HG03064 (cell line): Measurements from ENCODE around the gene RNF182.
"Not testable (repeated sequence)": the region's sequence is repeated elsewhere in the genome, so short reads cannot be mapped to it uniquely, and the experiment has no call there.

Experiments used
- ATAC-seq: cut with Tn5 transposase; IDR thresholded peaks from one replicate; pipeline ENCODE4 v1.9.1; 2021; ENCODE audit warnings: low read depth; ENCODE audit not compliant: unreplicated experiment

RNF182 gene

GRCh38 chr6:13916230-13916944 lies 8.4 kb upstream of the RNF182 start:
- no peak for ATAC-seq

DNA sequence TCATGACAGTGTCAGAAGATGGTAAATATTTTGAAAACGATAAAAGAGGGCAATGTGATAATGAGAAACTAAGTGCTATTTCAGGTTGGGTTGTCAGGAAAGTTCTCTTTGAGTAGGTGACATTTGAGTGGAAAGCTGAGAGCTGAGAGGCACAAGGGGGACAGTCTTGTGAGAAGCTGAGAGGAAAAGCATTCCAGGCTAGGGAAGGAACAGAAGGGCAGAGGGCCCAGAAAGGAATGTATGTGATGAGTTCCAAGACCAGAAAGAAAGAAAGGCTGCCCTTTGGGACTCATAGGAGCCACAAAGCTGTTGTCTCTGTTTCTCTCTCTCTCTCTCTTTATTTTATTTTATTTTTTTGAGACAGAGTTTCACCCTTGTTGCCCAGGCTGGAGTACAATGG lies 7.6 kb upstream of the RNF182 start:
- ATAC-seq = no peak

- ATAC-seq = no peak
Measured at GRCh38 chr6:13918686-13919250, 6.0 kb upstream of the RNF182 start.

GRCh38 chr6:13919861-13920260 lies 4.9 kb upstream of the RNF182 start:
- no peak for ATAC-seq

- no peak for ATAC-seq
Measured at GRCh38 chr6:13920552-13920951, 4.2 kb upstream of the RNF182 start.

DNA sequence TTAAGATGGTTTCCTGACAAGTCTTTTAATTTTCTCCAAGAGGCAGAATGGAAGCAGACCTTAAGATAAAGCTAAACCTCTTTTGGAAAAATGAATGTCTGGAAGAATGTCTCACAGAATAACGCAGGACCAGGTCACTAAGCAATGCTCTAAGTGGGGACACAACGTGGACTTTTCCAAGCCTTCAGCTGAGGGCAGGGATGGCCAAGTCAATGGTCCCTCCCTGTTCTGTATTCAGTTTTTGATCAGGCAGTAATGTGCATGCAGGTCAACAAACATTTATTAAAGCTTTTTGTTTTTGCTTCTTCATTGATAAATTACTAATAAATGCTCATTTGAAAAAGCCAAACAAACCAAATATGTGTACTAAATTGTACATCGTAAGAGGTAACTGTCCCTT lies 2.0 kb upstream of the RNF182 start:
- no peak for ATAC-seq

GRCh38 chr6:13923527-13924145 lies 1.1 kb upstream of the RNF182 start:
- no peak for ATAC-seq

DNA sequence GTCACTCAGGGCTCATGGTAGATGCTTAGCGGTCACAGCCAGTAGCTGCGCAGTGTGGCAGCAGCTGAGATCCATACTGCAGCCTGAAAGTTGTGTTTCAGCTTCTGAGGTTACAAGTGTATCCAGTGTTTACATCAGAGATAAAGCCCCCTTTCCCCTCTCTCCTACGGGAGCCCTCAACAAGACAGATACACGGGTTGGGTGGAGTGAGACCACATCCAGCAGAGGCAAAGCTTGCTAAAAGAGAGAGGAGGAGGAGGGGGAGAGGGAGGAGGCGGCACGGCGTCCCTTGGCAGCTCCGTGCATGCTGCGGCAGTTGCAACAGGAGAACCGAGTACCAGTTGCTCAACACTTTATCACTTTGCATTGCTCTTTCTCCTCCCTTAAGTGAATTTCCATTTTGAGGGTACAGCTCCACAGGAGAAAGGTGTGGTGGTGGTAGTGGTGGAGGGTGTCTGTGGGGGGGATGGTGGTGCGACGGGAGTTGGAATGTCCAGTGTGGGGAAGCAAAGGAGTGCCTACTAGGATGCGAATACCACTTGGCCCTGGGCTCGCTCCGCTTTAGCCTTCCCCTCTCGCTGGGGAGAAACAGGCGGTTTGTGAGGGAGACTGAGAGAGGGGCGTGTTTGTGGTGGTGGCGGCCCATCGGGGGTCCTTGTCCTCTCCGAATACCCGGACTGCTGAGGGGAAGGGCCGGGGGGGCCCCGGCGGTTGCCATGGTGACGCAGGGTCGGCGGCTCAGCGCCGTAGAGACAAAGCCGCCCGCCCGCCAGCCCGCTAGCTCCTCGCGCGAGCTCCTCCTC lies 405 bp upstream of the RNF182 start:
- ATAC-seq = no peak

DNA sequence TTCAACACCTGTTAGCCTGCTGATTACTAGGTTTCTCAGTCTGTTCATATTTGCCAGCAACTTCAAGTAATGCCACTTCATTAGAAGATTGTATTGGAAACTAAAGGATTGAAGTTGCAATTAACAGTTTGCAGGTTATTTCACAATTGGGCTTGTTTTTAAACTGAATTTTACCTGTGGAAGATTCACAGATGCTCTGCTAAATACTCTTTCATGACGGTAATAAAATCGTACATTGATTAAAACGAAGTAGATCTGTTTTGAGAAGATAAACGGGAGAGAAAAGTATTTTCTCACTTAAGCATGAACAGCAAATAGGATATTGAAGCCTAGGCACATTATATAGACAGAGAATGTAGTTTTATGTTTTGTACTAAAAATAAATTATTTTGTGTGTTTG lies 1.6 kb downstream of the RNF182 start:
- ATAC-seq = no peak

GRCh38 chr6:13927203-13927602 lies 2.5 kb downstream of the RNF182 start:
- ATAC-seq = no peak

- ATAC-seq = no peak
Measured at GRCh38 chr6:13929196-13929595, 4.4 kb downstream of the RNF182 start.

DNA sequence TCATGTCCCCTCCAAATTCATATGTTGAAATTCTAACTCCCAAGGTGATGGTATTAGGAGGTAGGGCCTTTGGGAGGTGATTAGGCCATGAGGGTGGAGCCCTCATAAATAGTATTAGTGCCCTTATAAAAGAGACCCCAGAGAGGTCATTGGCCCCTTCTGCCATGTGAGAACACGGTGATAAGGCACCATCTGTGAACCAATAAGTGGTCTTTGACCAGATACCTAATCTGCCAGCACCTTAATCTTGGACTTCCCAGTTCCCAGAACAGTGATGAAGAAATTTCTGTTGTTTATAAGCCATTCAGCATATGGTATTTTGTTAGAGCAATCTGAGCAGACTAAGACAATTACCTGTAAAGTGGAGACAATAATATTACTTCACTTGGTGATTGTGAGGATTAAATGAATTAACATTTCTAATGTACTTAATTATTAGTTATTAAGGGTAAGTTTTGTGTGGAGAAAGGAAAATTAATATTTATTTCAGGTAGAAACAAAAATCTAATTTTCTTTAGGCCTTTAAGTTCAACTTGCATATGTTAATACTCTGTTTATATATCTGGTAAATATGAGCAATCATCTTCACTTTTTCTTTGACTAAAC lies 7.1 kb downstream of the RNF182 start:
- no peak for ATAC-seq

DNA sequence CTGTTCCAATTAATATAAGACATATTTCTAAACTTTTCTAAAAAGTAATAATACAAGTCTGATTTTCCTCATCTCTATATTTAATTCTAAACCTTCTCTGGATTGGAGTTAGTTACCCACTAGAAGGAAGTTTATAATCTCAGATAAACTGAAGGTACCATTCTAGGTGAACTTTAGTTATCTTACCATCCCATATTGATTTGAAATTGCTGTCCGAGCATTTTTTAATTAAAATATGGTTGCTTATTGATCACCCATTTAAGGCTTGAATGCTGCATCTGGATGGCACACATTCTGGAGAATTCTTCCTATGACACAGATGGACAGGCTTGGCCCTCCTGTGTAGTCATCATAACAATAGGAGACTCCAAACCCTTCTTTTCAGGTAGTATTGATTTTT lies 8.0 kb downstream of the RNF182 start:
- ATAC-seq = no peak

DNA sequence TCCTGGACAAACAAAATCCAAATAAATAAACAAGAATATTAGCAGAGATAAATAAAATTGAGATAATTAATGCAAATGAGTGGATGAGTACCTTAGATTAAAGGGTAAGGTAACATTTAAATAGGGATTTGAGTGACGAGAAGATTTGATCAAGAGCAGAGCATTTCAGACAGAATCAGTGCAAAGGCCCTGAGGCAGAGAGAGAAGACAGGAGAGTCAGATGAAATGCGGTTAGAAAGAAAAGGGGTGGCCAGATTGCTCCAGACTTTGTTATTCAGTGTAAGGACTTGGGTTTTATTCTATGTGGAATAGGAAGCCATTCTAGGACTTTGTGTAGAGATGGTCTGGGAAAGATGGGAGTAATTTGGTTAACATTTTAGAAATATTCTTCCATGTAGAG lies 10.0 kb downstream of the RNF182 start:
- ATAC-seq = no peak

DNA sequence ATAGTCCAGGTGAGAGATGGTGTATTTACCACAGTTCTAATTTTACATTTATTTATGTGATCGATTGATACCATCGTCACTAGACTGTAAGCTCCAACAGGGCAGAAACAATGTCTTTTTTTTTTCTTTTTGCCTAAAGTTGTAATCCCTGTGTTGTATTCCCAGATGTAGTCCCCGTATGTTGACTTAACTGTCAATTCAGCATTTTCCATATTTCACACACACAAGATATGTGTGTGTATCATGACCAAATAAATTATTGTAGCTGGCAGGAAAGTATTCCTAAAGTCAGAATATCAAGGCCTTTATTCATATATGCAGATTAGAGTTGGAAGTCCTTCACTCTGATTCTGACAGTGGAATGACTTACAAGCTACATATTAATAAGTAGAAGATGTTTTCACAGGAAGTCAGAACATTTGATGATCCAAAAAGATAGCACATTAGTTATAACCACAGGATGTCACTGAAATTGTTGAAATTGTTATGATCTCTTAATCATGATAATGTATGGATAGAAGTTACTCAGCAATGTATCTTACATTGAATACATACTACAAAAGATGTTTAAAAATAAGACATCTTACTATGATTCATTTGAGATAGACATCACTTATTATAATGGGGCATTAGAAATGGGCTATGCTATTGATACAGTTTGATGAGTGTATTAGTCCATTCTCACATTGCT lies 10.6 kb downstream of the RNF182 start:
- no peak for ATAC-seq

DNA sequence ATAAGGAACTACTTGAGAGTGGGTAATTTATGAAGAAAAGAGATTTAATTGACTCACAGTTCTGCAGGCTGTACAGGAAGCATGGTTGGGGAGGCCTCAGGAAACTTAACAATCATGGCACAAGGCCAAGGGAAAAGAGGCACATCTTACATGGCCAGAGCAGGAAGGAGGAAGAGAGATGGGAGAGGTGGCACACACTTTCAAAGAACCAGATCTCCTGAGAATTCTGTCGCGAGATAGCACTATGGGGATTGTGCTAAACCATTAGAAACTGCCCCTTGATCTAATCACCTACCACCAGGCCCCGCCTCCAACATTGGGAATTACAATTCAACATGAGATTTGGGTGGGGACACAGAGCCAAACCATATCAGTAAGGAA lies 11.1 kb downstream of the RNF182 start:
- not testable (repeated sequence) for ATAC-seq

DNA sequence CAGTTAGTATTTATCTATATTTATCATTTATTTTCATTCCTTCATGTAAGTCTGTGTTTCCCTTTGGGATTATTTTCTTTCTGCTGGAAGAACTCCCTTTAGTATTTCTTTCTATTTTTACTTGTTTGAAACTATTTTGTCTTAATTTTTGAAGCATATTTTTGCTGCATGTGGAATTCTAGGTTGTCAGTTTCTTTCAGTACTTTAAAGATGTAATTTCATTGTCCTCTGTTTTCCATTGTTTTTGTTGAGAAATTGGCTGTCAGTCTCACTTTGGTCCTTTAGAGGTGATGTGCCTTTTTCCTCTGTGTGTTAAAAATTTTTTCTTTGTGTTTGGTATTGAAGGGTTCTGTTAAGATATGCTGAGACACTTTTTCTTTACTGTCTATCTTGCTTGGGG lies 17.1 kb downstream of the RNF182 start:
- no peak for ATAC-seq

GRCh38 chr6:13943943-13944342 lies 19.2 kb downstream of the RNF182 start:
- ATAC-seq = no peak

- ATAC-seq = no peak
Measured at GRCh38 chr6:13946506-13946905, 21.8 kb downstream of the RNF182 start.

DNA sequence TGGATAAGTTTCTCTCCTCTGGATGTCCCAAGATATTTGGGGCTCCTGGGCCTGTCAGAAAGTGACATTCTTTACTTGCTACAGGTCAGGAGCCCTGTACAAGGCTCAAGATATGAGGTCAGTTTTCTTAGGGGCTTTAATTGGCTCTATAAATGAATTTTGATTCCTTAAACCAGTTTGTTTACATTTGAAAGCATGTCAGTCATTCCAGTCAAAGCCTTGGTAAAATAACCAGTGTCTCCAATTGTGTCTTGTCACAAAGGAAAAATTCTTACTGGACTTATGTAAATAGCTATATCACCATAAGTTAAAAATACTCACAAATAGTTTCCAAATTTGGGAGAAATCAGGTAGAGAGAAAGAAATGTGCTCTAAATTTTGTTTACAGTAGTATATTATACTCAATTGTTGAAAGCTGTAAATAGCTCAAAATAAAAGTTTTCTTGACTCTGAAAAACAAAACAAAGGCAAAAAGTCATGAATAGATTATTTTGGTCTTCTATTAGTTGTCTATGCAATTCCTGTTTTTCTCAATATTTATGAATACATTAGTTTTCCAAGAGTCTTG lies 22.9 kb downstream of the RNF182 start:
- no peak for ATAC-seq
